ENCODE results near the gene AURKA. TPM values are rescaled to one million over a fixed set of nuclear protein-coding genes. Genes with fewer than 3 reads are reported as not detected.

The AURKA gene
- total RNA-seq, 2 donors from 2014 or later, result 0.41 TPM; not detected in 1

GRCh38 chr20:56403465-56403864 lies 11.4 kb upstream of the AURKA start:
- TF ChIP-seq CTCF (IDR thresholded peaks at IDR 0.05), result no peak
- no peaks in the 10 kb centered on the region for H3K27me3 ChIP-seq (replicated peaks; ENCODE audit: insufficient read depth)
- H3K4me3 ChIP-seq, result no peak overlapping the region
- no peaks in the 10 kb centered on the region for H3K9me3 ChIP-seq
- no peak for ATAC-seq (ENCODE audit: insufficient number of reproducible peaks, low FRiP score, low read depth)
- H3K4me1 ChIP-seq (ENCODE audit: control insufficient read depth in 1 of 2, low read depth in 2 of 2), result no peaks in the 10 kb centered on the region
- H3K36me3 ChIP-seq, result peaks cover 50% of the 10 kb centered on the region
- DNase-seq (ENCODE audit: low spot score), result no peak
- no peak overlapping the region for H3K27ac ChIP-seq

- DNase-seq (ENCODE audit: low spot score), result peak; percentile 18
Observed at GRCh38 chr20:56400001-56400640, 8.1 kb upstream of the AURKA start.

GRCh38 chr20:56395166-56395565 lies 3.2 kb upstream of the AURKA start:
- TF ChIP-seq CTCF (IDR thresholded peaks at IDR 0.05), result no peak
- no peaks in the 10 kb centered on the region for H3K27me3 ChIP-seq (replicated peaks; ENCODE audit: insufficient read depth)

More at GRCh38 chr20:56400001-56400640, 8.1 kb upstream of the AURKA start:
- peak; percentile 59 for TF ChIP-seq CTCF (IDR thresholded peaks at IDR 0.05)
- peaks cover 56% of the 10 kb centered on the region for H3K36me3 ChIP-seq
- no peak overlapping the region for H3K4me3 ChIP-seq
- H3K4me1 ChIP-seq (ENCODE audit: control insufficient read depth in 1 of 2, low read depth in 2 of 2), result no peaks in the 10 kb centered on the region
- H3K27me3 ChIP-seq (replicated peaks; ENCODE audit: insufficient read depth), result no peaks in the 10 kb centered on the region
- ATAC-seq (ENCODE audit: insufficient number of reproducible peaks, low FRiP score, low read depth), result no peak
- no peak overlapping the region for H3K27ac ChIP-seq
- H3K9me3 ChIP-seq, result no peaks in the 10 kb centered on the region

GRCh38 chr20:56393653-56394052 lies 1.6 kb upstream of the AURKA start:
- H3K36me3 ChIP-seq, result peaks cover 20% of the 10 kb centered on the region
- H3K4me3 ChIP-seq, result peak overlapping the region; percentile 84
- DNase-seq (ENCODE audit: low spot score) (no peak), ATAC-seq (ENCODE audit: insufficient number of reproducible peaks, low FRiP score, low read depth) (no peak)
- H3K4me1 ChIP-seq (ENCODE audit: control insufficient read depth in 1 of 2, low read depth in 2 of 2), result peaks cover 14 to 20% of the 10 kb centered on the region in 2 donors
- H3K27ac ChIP-seq, result no peak overlapping the region
- no peak for TF ChIP-seq CTCF (IDR thresholded peaks at IDR 0.05)
- no peaks in the 10 kb centered on the region for H3K9me3 ChIP-seq
- no peaks in the 10 kb centered on the region for H3K27me3 ChIP-seq (replicated peaks; ENCODE audit: insufficient read depth)

More at GRCh38 chr20:56395166-56395565, 3.2 kb upstream of the AURKA start:
- DNase-seq (ENCODE audit: low spot score), result no peak
- Histone ChIP-seq H3K9me3 (no peaks in the 10 kb centered on the region), H3K4me1 (ENCODE audit: control insufficient read depth in 1 of 2, low read depth in 2 of 2) (peaks cover 14 to 20% of the 10 kb centered on the region in 2 donors), H3K27ac (no peak overlapping the region), H3K36me3 (peaks cover 30% of the 10 kb centered on the region), H3K4me3 (no peak overlapping the region)
- no peak for ATAC-seq (ENCODE audit: insufficient number of reproducible peaks, low FRiP score, low read depth)

GRCh38 chr20:56392881-56393482 lies 967 bp upstream of the AURKA start:
- H3K4me1 ChIP-seq (ENCODE audit: control insufficient read depth in 1 of 2, low read depth in 2 of 2), result peaks cover 14 to 20% of the 10 kb centered on the region in 2 donors
- H3K36me3 ChIP-seq, result peaks cover 13% of the 10 kb centered on the region
- DNase-seq (ENCODE audit: low spot score) (no peak), ATAC-seq (ENCODE audit: insufficient number of reproducible peaks, low FRiP score, low read depth) (no peak)
- TF ChIP-seq CTCF (IDR thresholded peaks at IDR 0.05), result no peak
- no peaks in the 10 kb centered on the region for H3K9me3 ChIP-seq
- no peaks in the 10 kb centered on the region for H3K27me3 ChIP-seq (replicated peaks; ENCODE audit: insufficient read depth)
- peak overlapping the region; percentile 77 to 82 for H3K27ac ChIP-seq
- peak overlapping the region; percentile 84 for H3K4me3 ChIP-seq
